HL-60 (cell line): Measurements from ENCODE around the gene CTAGE9.
A peak's percentile ranks its signal among the peaks of the same experiment; 100 is the strongest.

ENCODE experiments used
- DNase-seq, 2 experiments: peaks; one replicate each; pipeline ENCODE4 v3.0.0-alpha.2; 2010 to 2020; ENCODE audit warnings: low read depth in 1 of 2, low spot score in 1 of 2
- H3K27ac ChIP-seq: fragments of 250-450 bp; sonication (Bioruptor Pico); replicated peaks from 2 replicates; pipeline ENCODE4 v1.5.1; 2020; ENCODE audit warnings: mild to moderate bottlenecking, moderate library complexity
- H3K27me3 ChIP-seq: fragments of 250-450 bp; sonication (Bioruptor Pico); 2 replicates; pipeline ENCODE4 v1.5.1; 2021; ENCODE audit warnings: mild to moderate bottlenecking, moderate library complexity; ENCODE audit not compliant: insufficient read depth, poor library complexity, severe bottlenecking
- H3K4me3 ChIP-seq: replicated peaks from 2 replicates; pipeline ENCODE4 v1.5.1; 2011; ENCODE audit warnings: mild to moderate bottlenecking, control low read depth, low read length; ENCODE audit not compliant: insufficient read depth
- CTCF ChIP-seq: IDR thresholded peaks from one replicate; pipeline ENCODE4 v1.5.1; 2011; ENCODE audit warnings: low read length, control low read depth, inconsistent platforms; ENCODE audit not compliant: insufficient read depth
- GABPA ChIP-seq: IDR thresholded peaks from 2 replicates; pipeline ENCODE4 v1.6.1; 2012; ENCODE audit warnings: low read depth
- POLR2AphosphoS5 ChIP-seq: IDR thresholded peaks from 2 replicates; pipeline ENCODE4 v1.6.1; 2012; ENCODE audit warnings: low read depth
- REST ChIP-seq: IDR thresholded peaks from 2 replicates; pipeline ENCODE4 v1.6.1; 2012; ENCODE audit warnings: low read depth; ENCODE audit not compliant: insufficient replicate concordance
- SPI1 ChIP-seq: IDR thresholded peaks from 2 replicates; pipeline ENCODE4 v1.6.1; 2012; ENCODE audit warnings: low read depth, mild to moderate bottlenecking, borderline replicate concordance

Gene CTAGE9

GRCh38 chr6:131694832-131695426 is 15.9 kb downstream of the CTAGE9 start:
- peak in 1 of 2 experiments; percentile 31 for DNase-seq

GRCh38 chr6:131693384-131693783 is 17.4 kb downstream of the CTAGE9 start:
- TF ChIP-seq SPI1 (no peak), GABPA (no peak), POLR2AphosphoS5 (no peak), CTCF (no peak), REST (no peak)
- Histone ChIP-seq H3K27ac (no peak overlapping the region), H3K4me3 (no peak overlapping the region), H3K27me3 (no peaks in the 10 kb centered on the region)
- DNase-seq: no peak

More at GRCh38 chr6:131694832-131695426, 15.9 kb downstream of the CTAGE9 start:
- no peaks in the 10 kb centered on the region for H3K27me3 ChIP-seq
- no peak overlapping the region for H3K4me3 ChIP-seq
- TF ChIP-seq GABPA (no peak), SPI1 (no peak), REST (no peak), CTCF (peak; percentile 33), POLR2AphosphoS5 (no peak)
- H3K27ac ChIP-seq: no peak overlapping the region

- Histone ChIP-seq H3K4me3 (no peak overlapping the region), H3K27me3 (no peaks in the 10 kb centered on the region), H3K27ac (no peak overlapping the region)
- no peak for TF ChIP-seq GABPA
- no peak for TF ChIP-seq CTCF
- no peak for TF ChIP-seq SPI1
- TF ChIP-seq POLR2AphosphoS5: no peak
- no peak for TF ChIP-seq REST
- no peak for DNase-seq
Observed at GRCh38 chr6:131692589-131692988, 18.2 kb downstream of the CTAGE9 start.
